Adipose tissue (tissue), 3 donors: ENCODE results near the gene MYOCD. TPM values are rescaled to one million over a fixed set of nuclear protein-coding genes. Genes with fewer than 3 reads are reported as not detected.

Experiments used
- H3K27ac ChIP-seq: one replicate; pipeline ENCODE4 v1.5.1; 2013; ENCODE audit warnings: low read depth, low read length
- WGBS, 3 donors: extraction: QIAGEN DNeasy Blood & Tissue Kit; methylation state at CpG; one replicate each; pipeline ENCODE4 v1.1.7; 2013; 5-methylcytosine and 5-hydroxymethylcytosine counted together
- polyA plus RNA-seq, 3 donors: library from polyadenylated mRNA; stranded (reverse); fragments of 200-250 nt; gene quantifications; one replicate each; pipeline ENCODE4 v1.2.3, GENCODE V29; 2013
- donor health status: healthy with polysubstance abuse.
- donor health status: Bipolar disorder and iron deficiency.
- donor health status: healthy.

Gene MYOCD
- polyA plus RNA-seq, 3 donors = 0.15 to 1.5 (median 0.64) TPM

DNA sequence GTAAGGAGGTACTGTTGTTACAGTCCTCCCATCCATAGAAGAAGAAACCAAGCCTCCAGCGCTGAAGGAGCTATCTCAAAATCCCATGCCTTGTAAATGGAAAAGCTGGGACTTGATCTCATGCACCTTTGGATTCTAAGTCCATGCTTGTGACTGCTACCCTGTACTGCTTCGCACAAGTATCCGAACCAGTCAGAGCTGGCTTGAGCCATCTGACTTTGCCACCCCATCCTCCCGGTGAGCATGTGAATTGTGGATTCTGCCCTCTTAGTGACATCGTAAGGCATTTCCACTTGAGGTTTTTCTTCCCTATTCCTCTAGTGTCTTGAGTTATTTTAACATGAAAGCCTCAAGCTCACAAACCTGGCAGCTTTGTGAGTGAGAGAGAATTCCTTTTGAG, 15.3 kb downstream of the MYOCD start:
- WGBS, 3 donors = 86 to 87% (median 87%) methylated on average over 5 of the region's 5 CpGs
- no peak overlapping the region for H3K27ac ChIP-seq

DNA sequence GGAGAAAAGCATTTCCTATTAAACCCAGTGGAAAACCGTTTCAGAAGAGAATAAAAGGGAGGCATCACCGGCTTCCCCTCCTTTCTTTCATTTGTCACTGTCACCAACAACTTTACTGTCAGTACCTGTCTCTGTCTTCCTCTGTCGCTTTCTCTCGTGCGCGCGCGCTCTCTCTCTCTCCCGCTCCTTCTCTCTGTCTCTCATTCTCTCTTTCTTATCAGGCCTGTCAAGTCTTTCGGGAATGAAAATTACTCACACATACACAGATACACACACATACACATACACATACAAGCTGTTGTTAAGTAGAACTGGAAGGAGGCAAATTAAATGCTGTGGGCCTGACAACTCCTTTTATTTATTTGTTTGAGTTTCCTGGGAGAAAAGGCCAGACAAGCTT, 17.6 kb downstream of the MYOCD start:
- no peak overlapping the region for H3K27ac ChIP-seq
- WGBS, 3 donors = 48 to 84% (median 69%) methylated on average over 9 to 10 of the region's 10 CpGs

DNA sequence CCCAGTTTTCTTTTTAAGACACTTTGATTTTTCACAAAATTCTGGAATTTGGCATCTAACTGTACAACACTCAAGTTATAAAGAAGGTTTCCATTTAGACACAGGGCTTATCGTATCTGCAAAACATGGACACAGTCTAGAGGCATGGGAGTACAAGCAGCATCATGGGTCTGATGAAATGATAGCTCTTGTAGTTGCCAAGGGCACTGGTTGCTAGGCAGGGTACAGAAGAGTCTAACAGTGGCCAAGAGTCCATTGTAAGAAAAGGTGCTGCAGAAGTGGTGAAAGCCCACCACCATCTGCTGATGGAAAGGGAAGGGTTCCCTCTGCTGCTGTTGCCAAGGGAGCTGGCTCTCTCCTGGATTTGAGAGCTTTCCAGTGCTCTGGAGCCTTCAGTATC, 20.8 kb downstream of the MYOCD start:
- WGBS, 3 donors = 77 to 94% (median 86%) methylated on average over 1 of the region's 1 CpG
- no peak overlapping the region for H3K27ac ChIP-seq

DNA sequence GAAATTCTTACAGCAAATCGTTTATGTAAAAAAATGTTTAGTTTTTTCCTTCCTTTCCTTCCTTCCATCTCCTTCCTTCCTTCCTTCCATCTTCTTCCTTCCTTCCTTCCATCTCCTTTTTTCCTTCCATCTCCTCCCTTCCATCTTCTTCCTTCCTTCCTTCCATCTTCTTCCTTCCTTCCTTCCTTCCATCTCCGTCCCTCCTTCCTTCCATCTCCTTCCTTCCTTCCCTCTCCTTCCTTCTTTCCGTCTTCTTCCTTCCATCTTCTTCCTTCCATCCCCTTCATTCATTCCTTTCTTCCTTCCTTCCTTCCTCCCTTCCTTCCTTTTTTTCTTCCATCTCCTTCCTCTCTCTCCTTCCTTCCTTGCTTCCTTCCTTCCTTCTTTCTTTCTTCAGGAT, 22.7 kb downstream of the MYOCD start:
- WGBS, 3 donors = 75 to 81% (median 78%) methylated on average over 3 of the region's 3 CpGs
- H3K27ac ChIP-seq = no peak overlapping the region

DNA sequence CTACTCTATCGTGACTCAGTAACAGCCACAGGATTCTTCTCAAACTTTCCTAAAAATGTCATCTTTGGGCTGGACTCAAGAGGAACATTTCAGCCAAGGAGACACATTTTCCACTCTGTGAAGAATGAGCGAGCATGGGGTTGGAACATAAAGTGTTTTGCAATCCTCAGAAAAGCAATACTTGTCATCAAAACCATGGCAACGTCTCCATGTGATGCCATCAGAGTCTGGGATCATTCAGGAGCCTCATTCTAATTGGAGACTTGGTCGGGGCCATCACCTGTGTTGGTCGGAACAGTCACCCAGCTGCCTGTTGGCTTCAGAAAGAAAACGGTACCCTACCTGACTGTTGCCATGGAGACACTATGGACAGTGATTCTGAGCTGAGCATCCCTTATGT, 25.5 kb downstream of the MYOCD start:
- 55 to 68% (median 67%) methylated on average over 6 of the region's 6 CpGs for WGBS, 3 donors

DNA sequence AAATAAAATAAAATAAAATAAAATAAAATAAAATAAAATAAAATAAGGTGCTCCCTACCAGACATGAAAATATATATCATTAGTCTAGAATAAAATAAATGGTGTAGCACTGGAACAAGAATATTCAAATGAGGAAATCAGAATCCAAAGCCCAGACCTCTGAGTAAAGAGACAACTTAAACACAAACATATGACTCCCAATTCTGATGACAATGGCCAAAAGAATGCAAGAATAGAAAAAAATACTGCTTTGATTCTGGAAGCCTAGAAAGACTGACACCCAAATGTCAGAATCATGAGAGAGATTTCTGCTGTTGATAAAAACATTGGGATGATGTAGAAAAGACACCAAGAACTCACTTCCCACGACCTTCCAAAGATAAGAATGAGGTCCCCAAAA, 27.9 kb downstream of the MYOCD start:
- WGBS, 3 donors = 32 to 63% (median 49%) methylated on average over 1 of the region's 1 CpG
- no peak overlapping the region for H3K27ac ChIP-seq

More for the DNA sequence above, 25.5 kb downstream of the MYOCD start:
- H3K27ac ChIP-seq = no peak overlapping the region

DNA sequence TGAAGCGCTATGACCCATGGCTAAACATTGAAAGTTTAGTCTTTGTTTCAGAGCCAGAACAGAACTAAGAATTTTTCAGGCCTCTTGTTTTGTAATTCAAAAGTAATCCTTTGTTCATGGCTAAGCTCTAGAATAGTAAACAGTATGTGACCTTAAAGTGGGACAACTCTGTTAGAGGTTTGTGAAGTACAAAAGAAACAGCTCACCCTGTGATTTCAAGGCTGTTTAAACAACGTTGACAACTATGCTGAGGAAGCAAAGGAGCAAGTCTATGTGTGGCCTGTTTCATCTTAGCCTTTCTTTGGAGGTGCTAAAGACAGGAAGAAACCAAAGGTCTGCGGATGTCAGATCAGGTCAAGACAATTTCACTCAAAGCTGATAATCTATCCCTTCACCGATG, 40.4 kb downstream of the MYOCD start:
- no peak overlapping the region for H3K27ac ChIP-seq
- WGBS, 3 donors = 58 to 66% (median 66%) methylated on average over 4 of the region's 4 CpGs

DNA sequence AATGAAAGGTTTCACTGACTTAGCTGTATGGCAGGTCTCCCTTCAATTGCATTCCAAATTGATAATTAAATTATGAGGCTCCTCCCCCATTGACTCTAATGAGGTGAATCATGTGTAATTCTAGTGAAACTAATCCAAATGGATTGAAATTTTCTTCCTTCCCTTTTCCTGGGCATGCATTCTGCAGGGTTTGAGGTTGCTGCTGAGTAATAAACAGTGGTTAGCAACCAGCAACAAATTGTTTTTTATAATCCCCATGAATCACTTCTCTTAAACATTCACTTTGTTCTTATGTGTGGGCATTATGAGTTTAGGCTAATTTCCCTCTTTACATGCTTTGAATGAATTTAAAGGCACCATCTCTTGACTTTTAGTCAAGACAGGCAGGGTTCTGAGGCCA, 43.4 kb downstream of the MYOCD start:
- H3K27ac ChIP-seq = no peak overlapping the region

DNA sequence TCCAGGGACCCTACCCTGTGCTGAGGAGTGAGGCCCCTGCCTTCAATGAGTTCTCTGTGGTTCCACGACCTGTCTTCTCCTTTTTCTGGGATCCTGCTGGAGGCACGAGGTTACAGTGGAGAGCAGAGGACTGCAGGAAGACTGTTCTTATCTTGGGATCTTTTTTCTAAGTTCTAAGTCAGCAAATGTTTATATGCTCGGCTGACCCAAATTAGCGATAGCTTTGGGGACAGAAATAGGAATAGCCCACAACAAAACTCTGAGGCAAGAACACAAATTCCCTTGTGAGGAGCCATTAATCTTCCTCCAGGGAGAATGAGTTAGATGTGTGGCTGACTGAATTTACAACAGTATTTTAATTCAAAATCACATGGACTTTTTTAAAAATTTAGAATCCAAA, 46.7 kb downstream of the MYOCD start:
- no peak overlapping the region for H3K27ac ChIP-seq
- 36 to 58% (median 45%) methylated on average over 4 of the region's 4 CpGs for WGBS, 3 donors

DNA sequence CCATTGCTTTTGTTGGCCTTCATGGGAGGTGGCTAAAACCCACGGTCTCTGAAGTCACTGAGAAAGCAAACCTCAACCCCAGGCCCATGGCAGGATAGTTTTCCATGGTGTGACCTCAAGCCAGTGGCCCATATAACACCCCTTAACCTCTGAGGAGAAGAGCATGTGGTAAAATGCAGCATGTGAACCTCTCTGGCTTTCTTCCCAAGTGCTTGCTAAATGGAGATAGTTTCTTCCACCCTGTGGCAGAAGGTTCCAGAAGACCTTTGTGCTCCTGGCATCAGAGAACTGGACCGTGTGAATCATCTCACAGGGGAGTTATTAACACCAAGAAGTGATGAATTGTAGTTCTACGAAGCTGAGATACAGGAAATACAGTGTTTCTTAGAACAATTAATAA, 47.3 kb downstream of the MYOCD start:
- WGBS, 3 donors = 46 to 58% (median 48%) methylated on average over 3 of the region's 3 CpGs

DNA sequence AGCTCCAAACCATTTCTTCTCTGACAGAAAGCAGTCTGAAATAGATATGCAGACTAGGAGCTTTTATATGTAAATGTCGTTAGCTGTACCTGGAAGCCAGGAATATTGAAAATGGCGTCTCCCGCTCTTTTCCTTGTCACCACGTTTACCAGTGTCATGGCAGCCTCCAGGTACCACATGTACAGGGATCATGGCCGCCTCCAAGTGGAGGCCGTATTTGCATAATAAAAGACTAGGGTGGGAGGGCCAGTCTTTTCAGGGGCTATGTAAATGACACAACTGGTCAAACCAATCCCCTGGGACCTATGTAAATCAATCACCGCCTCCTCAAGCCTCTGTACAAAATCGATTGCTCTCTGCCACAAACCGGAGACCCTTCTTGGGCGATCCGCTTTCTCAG, 54.3 kb downstream of the MYOCD start:
- no peak overlapping the region for H3K27ac ChIP-seq
- 92 to 95% (median 94%) methylated on average over 11 of the region's 11 CpGs for WGBS, 3 donors

More for the DNA sequence above, 47.3 kb downstream of the MYOCD start:
- H3K27ac ChIP-seq = no peak overlapping the region

DNA sequence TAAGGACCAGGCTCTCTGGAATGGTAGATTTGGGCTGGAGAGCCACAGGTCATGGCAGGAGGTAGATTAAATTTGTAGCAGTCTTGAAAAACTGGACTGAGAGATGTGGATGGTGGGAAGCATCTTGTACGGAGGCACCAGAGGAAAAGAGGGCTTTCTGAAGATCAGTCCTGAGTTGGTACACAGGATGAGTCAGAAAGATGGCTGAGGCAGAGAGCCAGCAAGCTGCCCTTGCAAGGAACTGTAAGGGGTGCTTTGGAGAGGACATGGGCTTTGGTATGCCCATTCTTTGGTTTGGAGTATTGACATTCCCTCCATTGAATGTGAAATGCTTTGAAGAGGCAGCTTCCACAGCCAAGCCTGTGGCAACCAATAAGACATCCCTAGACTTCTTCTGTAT, 55.9 kb downstream of the MYOCD start:
- 81 to 86% (median 86%) methylated on average over 1 of the region's 1 CpG for WGBS, 3 donors
- no peak overlapping the region for H3K27ac ChIP-seq

DNA sequence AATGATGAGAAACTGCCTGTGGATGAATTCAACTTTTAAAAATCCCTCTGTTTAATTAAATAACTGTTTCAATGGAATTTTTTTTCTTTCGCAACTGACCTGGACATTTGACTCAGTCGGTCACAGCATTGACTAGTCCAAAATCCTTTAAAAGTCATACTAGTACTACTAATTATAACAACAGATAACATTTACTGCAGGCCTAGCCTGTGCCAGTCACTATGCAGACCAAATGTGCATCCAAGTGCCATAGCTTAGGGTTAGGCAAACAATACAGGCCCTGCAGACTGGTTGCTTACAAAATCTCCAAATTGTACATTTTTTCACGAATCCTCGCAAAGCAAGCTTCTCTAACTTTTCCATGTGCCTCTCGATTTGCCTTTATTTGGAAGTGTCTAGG, 56.6 kb downstream of the MYOCD start:
- WGBS, 3 donors = 91 to 94% (median 92%) methylated on average over 5 of the region's 5 CpGs

DNA sequence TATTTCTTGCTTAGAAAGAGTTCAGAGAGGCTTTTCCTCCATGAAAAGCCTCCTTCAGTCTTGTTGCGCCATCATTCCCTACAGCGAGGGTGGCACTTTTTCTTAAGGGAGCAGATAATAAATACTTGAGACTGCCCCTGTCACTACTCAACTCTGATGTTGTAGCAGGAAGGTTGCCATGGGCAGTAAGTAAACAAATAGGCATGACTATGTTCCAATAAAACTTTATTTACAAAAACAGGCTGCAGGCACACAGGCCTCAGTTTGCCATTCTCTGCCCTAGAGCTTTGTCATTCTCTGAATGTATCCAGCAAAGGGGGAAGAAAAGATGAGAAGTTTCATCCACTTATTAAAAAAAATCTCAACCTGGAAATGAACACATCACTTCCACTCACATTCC, 60.4 kb downstream of the MYOCD start:
- H3K27ac ChIP-seq = no peak overlapping the region
- WGBS, 3 donors = 89 to 93% (median 90%) methylated on average over 2 of the region's 2 CpGs

More for the DNA sequence above, 56.6 kb downstream of the MYOCD start:
- H3K27ac ChIP-seq = no peak overlapping the region

DNA sequence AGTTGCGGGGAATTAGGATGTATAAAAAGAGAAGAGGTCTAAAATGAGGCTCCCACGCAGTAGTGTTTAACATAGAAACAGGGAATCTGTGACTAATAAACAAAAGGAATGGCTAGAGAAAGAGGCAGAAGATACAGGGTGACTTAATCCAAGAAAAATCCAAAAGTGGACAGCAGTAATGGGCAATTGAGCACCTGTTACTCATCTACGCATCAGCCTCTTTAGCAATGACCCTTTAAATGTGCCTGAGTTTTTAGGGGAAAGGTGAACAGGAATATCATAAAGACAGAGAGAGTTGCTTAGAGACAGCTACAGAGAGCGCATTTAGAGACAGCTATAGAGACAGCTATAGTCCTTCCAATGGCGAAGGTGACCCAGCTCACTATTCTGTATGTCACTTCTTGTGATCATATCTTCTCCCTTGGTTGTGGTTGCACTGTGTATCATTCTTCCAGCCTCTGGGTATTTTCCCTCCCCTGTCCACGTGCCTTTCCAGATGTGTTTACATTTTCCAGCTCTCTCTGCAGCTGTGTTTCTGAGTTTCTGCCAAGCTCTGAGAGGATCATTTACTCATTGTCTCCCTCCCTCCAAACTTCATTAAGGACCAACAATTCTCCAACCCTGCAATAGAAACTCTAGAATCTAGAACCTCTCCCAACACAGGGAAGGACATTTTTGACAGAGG, 61.5 kb downstream of the MYOCD start:
- WGBS, 3 donors = 64 to 73% (median 70%) methylated on average over 6 of the region's 6 CpGs
- no peak overlapping the region for H3K27ac ChIP-seq

DNA sequence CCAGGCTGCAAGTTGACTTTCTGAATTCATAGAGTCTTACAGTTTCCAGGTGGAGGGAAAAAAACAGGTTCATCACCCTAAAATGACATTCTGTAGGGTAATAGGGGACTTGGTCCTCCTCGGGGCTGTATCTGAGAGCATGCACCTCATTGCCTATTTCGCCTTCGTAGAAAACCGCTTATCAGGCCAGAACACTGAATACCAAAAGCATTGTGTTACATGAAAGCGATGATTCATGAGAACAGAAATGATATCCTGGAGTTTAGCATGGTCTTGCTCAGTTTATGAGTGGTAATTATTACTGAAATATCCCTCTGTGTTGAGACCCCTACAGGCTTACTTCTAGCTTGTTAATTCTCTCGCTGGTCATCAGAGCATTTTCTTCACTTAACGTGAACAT, 62.2 kb downstream of the MYOCD start:
- 70 to 84% (median 77%) methylated on average over 7 of the region's 7 CpGs for WGBS, 3 donors
- H3K27ac ChIP-seq = no peak overlapping the region

DNA sequence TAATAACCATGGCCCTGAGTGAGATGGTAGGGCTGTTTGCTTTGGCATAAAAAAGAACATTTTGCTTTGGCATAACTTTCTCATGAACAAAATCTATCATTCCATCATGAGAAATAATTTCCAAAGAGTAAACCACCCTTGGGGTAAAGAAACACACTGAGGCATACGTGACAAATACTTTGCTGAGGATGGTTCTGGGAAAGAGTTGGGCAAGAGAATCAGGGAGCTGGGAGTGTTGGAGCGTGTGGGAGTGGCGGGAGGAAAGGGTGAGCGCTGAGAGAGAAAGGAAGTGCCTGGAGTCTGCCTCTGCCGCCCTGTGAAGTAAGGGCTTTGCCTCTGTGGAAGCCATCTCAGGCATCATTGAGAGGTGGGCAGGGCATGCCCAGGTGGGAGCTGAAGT, 63.4 kb downstream of the MYOCD start:
- H3K27ac ChIP-seq = no peak overlapping the region
- 63 to 81% (median 76%) methylated on average over 4 to 5 of the region's 5 CpGs for WGBS, 3 donors

DNA sequence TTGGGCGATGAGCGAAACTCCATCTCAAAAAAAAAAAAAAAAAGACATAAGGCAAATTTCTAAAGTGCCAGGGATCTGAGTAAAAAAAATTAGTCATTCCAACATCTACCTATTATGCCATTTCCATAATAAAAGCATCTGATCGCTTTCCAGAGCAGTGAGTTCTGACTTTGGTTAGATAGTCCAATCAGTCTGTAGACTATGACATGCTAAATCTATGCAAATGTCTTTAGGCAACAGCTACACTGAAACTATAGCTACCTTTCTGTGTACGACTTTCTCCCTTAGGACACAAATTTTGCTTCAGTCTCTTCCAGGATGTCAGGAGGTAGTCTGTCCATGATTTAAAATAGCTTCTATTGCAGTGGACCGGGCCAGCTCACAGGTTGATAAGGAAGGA, 64.7 kb downstream of the MYOCD start:
- H3K27ac ChIP-seq = no peak overlapping the region
- 88 to 95% (median 90%) methylated on average over 5 of the region's 5 CpGs for WGBS, 3 donors

DNA sequence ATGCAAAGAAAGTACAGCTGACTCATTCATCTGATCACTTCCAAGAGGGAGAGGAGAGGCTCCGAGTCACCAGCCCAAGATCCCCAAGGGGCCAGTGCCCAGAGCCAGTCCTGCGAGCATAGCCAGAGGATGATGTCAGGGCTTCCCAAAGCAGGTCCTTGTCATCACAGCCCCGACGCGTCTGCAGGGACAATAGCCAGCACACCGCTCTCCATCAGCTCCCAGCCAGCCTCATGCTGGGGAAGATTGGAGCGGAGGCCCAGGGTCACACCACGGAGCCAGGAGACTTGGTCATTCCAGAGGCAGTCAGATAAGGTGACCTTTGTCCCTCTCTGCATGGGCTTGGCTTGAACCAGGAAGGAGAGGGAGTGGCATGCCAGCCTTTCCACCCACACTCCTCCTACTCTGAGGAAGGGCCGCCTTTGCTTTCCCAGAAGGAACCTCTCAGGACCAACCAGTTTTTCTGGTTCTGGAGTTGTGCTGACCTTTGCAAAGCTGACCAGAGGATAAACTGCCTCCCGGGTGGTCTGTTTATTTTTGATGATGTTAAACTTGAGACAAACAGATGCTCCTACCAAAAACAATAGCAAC, 65.3 kb downstream of the MYOCD start:
- 13 to 39% (median 37%) methylated on average over 10 of the region's 10 CpGs for WGBS, 3 donors

DNA sequence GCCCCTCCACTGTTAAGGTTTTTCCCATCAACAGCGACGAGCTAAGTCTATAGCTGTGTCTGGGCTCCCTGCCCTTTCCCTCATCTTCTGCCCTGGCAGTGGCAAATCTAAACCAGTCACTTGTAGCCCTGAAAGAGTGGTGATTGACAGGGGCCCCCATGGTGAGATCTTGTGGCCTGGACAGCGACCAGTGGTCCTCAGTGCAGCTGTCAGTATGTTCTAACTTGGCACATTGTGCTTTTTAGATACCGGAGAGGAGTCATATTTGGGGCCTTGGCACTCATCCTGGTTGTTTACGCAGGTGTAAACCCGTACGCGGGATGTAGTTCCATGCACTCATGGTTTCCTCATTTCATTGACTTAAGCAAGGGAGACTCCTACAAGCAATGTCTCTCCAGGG, 66.1 kb downstream of the MYOCD start:
- H3K27ac ChIP-seq = no peak overlapping the region
- 80 to 92% (median 86%) methylated on average over 8 of the region's 8 CpGs for WGBS, 3 donors

More for the DNA sequence above, 65.3 kb downstream of the MYOCD start:
- H3K27ac ChIP-seq = no peak overlapping the region
